GM08714 (cell line): ENCODE results near the gene TBC1D19.
"Not testable (repeated sequence)": the region's sequence is repeated elsewhere in the genome, so short reads cannot be mapped to it uniquely, and the experiment has no call there.

Experiments used
- H3K4me3 ChIP-seq: fragments of 200-500 bp; sonication (Bioruptor generic); 2 replicates; pipeline ENCODE4 v1.5.1; 2014; ENCODE audit warnings: mild to moderate bottlenecking, low read length, inconsistent platforms
- ZNF274 ChIP-seq: IDR thresholded peaks from 2 replicates; pipeline ENCODE4 v1.6.1; 2012; ENCODE audit warnings: mild to moderate bottlenecking, low read depth, low read length

The TBC1D19 gene

DNA sequence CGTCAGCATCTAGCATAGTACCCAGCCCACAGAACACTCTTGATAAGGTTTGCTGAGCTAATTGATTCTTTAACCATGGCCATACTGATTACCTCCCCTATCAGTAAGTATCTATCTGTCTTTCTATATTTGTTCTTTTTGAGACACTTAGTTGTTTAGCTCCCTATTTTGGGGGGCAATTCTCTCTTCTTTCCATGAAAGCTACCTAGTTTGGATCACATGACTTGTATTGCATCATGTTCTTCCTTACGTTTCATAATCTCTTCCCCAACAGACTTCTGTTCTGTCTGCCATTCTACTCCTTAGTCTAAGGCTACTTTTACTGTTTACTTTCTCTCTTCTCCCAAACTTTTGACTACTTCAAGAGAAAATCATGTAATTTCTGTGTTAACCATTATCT is 39.0 kb downstream of the TBC1D19 start:
- H3K4me3 ChIP-seq: no peak overlapping the region
- TF ChIP-seq ZNF274: no peak

GRCh38 chr4:26626658-26627057 is 42.8 kb downstream of the TBC1D19 start:
- H3K4me3 ChIP-seq: not testable (repeated sequence)

GRCh38 chr4:26632916-26633315 is 49.0 kb downstream of the TBC1D19 start:
- no peak overlapping the region for H3K4me3 ChIP-seq
- TF ChIP-seq ZNF274: no peak

DNA sequence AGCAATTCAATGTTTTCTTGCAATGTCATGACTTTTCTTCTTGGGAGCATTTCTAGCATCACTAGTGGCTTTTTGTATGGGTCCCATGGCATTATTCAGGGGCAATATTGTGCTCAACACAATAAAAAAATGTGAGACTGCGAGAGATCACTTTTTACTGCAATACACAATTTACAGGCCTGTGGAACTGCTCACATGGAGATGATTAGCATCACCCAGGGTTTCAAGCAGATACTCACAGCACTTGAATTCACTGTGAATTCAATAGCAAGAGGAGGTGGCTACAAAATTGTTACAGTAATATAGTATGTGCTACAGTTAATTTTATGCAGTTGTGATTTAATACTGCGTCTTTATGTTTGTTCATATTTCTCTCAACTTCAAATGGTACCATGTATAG is 50.4 kb downstream of the TBC1D19 start:
- TF ChIP-seq ZNF274: no peak
- no peak overlapping the region for H3K4me3 ChIP-seq

DNA sequence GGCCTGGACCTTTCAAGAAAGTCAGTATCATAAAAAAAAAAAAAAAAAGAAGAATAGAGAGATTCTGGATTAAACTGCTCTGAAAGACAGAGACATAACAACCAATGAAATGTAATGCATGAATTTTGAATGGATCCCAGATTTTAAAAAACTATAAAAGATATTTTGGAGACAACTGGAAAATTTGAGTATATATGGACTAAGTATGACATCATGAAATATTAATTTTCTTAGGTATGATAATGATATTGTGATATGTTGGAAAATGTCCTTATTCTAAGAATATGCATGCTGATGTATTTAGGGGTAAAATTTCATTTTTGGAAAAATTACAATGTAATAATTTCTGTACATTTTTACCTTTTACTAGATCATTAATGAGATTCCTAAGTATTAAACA is 52.6 kb downstream of the TBC1D19 start:
- H3K4me3 ChIP-seq: no peak overlapping the region
- TF ChIP-seq ZNF274: no peak

- H3K4me3 ChIP-seq: not testable (repeated sequence)
These were observed 56.8 kb downstream of the TBC1D19 start for GRCh38 chr4:26640639-26641038.

- no peak overlapping the region for H3K4me3 ChIP-seq
- no peak for TF ChIP-seq ZNF274
These were observed 63.8 kb downstream of the TBC1D19 start for GRCh38 chr4:26647523-26648224.

DNA sequence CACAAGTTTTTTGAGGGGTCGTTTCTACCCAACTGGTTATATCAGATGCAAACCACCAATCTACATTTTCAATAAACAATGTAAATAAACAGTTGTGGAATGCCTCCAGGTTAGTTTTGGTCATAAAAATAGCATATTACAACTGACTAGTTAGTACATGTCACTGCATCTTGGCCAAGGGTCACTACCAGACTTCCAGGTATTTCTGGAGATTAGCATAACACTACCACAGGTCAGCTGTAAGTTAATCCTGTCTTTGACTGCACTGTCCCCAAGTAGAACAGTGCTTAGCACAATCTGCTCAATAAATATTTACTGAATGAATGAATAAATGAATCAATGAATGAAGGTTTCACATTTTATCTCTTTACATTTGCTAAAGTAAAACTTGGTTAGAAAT is 64.4 kb downstream of the TBC1D19 start:
- TF ChIP-seq ZNF274: no peak

DNA sequence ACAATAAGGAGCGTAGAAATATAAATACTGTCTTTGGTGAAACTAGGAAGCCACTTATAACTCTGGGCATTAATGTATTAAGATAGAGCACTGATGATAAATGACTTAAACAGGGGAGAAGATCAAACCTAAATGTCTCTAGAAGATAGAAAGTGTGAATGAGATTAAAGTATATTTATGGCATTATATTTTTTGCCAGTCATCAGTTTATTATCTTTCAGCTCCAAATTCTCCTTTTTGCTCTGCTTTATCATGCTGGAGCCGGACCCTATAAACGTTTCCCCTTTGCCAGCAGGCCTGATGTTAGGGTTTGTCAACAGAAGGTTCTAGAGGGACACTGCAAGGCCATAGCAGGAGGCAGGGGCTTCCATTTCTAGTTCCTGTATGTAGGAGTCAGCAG is 76.4 kb downstream of the TBC1D19 start:
- H3K4me3 ChIP-seq: no peak overlapping the region
- TF ChIP-seq ZNF274: no peak

More for the DNA sequence above, 64.4 kb downstream of the TBC1D19 start:
- no peak overlapping the region for H3K4me3 ChIP-seq

GRCh38 chr4:26663888-26664287 is 80.0 kb downstream of the TBC1D19 start:
- H3K4me3 ChIP-seq: no peak overlapping the region
- TF ChIP-seq ZNF274: no peak

DNA sequence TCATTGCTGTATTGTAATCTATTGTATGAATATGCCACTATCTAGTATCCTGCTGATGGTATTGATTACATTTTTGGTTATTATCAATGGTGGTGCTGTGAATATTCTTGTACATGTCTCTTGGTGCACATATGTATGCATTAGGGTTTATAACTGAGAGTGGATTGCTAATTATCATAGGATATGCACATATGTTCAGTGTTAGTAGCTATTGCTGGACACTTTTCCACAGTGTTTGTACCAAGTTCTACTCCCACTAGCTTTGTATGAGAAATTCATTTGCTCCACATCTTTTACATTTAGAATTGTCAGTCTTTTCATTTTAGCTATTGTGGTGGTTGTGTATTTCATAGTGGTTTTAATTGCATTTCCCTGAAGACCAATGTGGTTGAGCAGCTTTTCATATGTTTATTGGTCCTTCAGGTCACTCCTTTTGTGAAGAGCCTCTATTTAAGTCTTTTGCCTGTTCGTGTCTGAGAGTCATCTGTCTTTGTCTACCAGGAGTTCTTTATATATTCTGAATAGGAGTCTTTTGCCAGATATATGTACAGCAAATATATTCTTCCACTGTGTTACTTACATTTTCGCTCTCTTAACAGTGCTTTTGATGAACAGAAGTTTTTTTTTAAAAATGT is 87.1 kb downstream of the TBC1D19 start:
- no peak for TF ChIP-seq ZNF274
- no peak overlapping the region for H3K4me3 ChIP-seq

DNA sequence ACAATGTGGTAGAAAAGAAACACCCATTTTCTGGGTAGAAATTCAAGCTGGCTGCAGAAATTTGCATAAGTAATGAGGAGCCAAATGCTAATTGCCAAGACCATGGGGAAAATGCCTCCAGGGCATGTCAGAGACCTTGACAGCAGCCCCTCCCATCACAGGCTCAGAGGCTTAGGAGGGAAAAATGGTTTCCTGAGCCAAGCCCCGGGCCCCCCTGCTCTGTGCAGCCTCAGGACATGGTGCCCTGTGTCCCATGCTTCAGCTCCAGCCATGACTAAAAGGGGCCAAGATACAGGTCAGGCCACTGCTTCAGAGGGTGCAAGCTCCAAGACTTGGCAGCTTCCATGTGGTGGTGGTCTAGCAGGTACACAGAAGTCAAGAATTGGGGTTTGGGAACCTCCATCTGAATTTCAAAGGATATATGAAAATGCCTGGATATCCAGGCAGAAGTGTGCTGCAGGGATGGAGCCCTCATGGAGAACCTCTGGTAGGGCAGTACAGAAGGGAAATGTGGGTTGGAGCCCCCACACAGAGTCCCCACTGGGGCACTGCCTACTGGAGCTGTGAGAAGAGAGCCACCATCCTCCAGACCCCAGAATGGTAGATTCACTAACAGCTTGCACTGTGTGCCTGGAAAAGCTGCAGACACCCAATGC is 95.3 kb downstream of the TBC1D19 start:
- H3K4me3 ChIP-seq: not testable (repeated sequence)

- H3K4me3 ChIP-seq: no peak overlapping the region
- no peak for TF ChIP-seq ZNF274
These were observed 98.6 kb downstream of the TBC1D19 start for GRCh38 chr4:26682436-26682835.

GRCh38 chr4:26685250-26685649 is 101.4 kb downstream of the TBC1D19 start:
- no peak overlapping the region for H3K4me3 ChIP-seq
- TF ChIP-seq ZNF274: no peak

- no peak for TF ChIP-seq ZNF274
- no peak overlapping the region for H3K4me3 ChIP-seq
These were observed 103.8 kb downstream of the TBC1D19 start for GRCh38 chr4:26687728-26688127.

DNA sequence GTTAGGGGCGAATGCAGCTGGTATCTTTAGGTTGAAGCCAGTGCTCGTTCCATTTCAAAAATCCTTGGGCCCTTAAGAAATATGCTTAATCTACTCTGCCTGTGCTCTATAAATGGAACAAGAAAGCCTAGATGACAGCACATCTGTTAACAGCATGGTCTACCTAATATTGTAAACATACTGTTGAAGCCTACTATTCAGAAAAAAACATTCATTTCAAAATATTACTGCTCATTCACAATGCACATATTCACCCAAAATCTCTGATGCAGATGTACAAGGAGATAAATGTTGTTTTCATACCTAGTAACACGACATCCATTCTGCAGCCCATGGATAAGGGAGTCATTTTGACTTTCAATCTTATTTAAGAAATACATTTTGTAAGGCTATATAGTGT is 106.6 kb downstream of the TBC1D19 start:
- TF ChIP-seq ZNF274: no peak
- H3K4me3 ChIP-seq: no peak overlapping the region
